Activated naive CD4-positive, alpha-beta T cell treated with anti-CD3 and anti-CD28 coated beads, Interleukin-2, amount 10 ng/mL, durations not matched to agents 7 days and 5 days (primary cell): Measurements from ENCODE around the gene PDGFRA.

Experiments
- CTCF ChIA-PET: fragments of 350-600 bp; sonication (Branson Sonifier 250); formaldehyde crosslinking; loops from one replicate; lab custom pipeline; 2021; ENCODE audit warnings: antibody characterized with exemption; lab: Charles Lee
- DNase-seq: peaks from one replicate; pipeline ENCODE4 v3.0.0-alpha.2; 2020
- H3K27ac Mint-ChIP-seq: one replicate; pipeline ENCODE4 v1.8.0; 2021; ENCODE audit warnings: mild to moderate bottlenecking, moderate library complexity, mixed read lengths
- H3K27me3 Mint-ChIP-seq: one replicate; pipeline ENCODE4 v1.8.0; 2021; ENCODE audit warnings: mild to moderate bottlenecking, mixed read lengths
- H3K36me3 Mint-ChIP-seq: one replicate; pipeline ENCODE4 v1.8.0; 2021; ENCODE audit warnings: mixed read lengths
- H3K4me1 Mint-ChIP-seq: one replicate; pipeline ENCODE4 v1.8.0; 2021; ENCODE audit warnings: mixed read lengths
- H3K4me3 Mint-ChIP-seq: one replicate; pipeline ENCODE4 v1.8.0; 2021; ENCODE audit warnings: mild to moderate bottlenecking, moderate library complexity, mixed read lengths
- H3K9me3 Mint-ChIP-seq: one replicate; pipeline ENCODE4 v1.8.0; 2021; ENCODE audit warnings: mixed read lengths

The PDGFRA gene

GRCh38 chr4:54217642-54218495 lies 11.2 kb upstream of the PDGFRA start:
- no peaks in the 10 kb centered on the region for H3K36me3 Mint-ChIP-seq
- H3K9me3 Mint-ChIP-seq: no peaks in the 10 kb centered on the region
- peaks cover 37% of the 10 kb centered on the region for H3K27me3 Mint-ChIP-seq
- no peak overlapping the region for H3K4me3 Mint-ChIP-seq
- no peak overlapping the region for H3K27ac Mint-ChIP-seq
- peaks cover 4% of the 10 kb centered on the region for H3K4me1 Mint-ChIP-seq
- CTCF ChIA-PET: interaction anchor here (0.6 to 9.4 kb wide), 6 partner anchors 16 to 1022 kb away, joined by 3 to 97 read pairs (median 9); no protein-coding TSS in a partner anchor
- DNase-seq: peak; percentile 64

GRCh38 chr4:54218736-54219135 lies 10.4 kb upstream of the PDGFRA start:
- H3K27me3 Mint-ChIP-seq: peaks cover 40% of the 10 kb centered on the region

GRCh38 chr4:54224996-54225597 lies 4.0 kb upstream of the PDGFRA start:
- Mint-ChIP-seq H3K9me3 (no peaks in the 10 kb centered on the region), H3K4me3 (no peak overlapping the region), H3K36me3 (peaks cover 2% of the 10 kb centered on the region), H3K27ac (no peak overlapping the region), H3K4me1 (peaks cover 29% of the 10 kb centered on the region), H3K27me3 (peaks cover 83% of the 10 kb centered on the region)
- DNase-seq: no peak
- CTCF ChIA-PET: interaction anchor here (1.0 to 3.7 kb wide), 3 partner anchors 9 to 295 kb away, joined by 3 to 11 read pairs (median 3); no protein-coding TSS in a partner anchor

More at GRCh38 chr4:54218736-54219135, 10.4 kb upstream of the PDGFRA start:
- DNase-seq: no peak
- H3K9me3 Mint-ChIP-seq: no peaks in the 10 kb centered on the region
- CTCF ChIA-PET: interaction anchor here (0.6 to 9.4 kb wide), 5 partner anchors 15 to 1023 kb away, joined by 3 to 97 read pairs (median 14); no protein-coding TSS in a partner anchor
- no peak overlapping the region for H3K27ac Mint-ChIP-seq
- H3K4me1 Mint-ChIP-seq: peaks cover 4% of the 10 kb centered on the region
- H3K4me3 Mint-ChIP-seq: no peak overlapping the region
- H3K36me3 Mint-ChIP-seq: no peaks in the 10 kb centered on the region

GRCh38 chr4:54225598-54226403 lies 3.3 kb upstream of the PDGFRA start:
- Mint-ChIP-seq H3K9me3 (no peaks in the 10 kb centered on the region), H3K36me3 (peaks cover 2% of the 10 kb centered on the region), H3K4me3 (peak overlapping the region; percentile 29), H3K4me1 (peaks cover 32% of the 10 kb centered on the region), H3K27ac (no peak overlapping the region), H3K27me3 (peaks cover 90% of the 10 kb centered on the region)
- DNase-seq: no peak
- CTCF ChIA-PET: interaction anchor here (0.8 to 3.7 kb wide), 5 partner anchors 8 to 320 kb away, joined by 3 to 11 read pairs (median 3); no protein-coding TSS in a partner anchor

GRCh38 chr4:54226404-54227255 lies 2.5 kb upstream of the PDGFRA start:
- Mint-ChIP-seq H3K27ac (peak overlapping the region; percentile 72), H3K4me3 (peak overlapping the region; percentile 29), H3K4me1 (peaks cover 32% of the 10 kb centered on the region), H3K9me3 (no peaks in the 10 kb centered on the region), H3K27me3 (peaks cover 97% of the 10 kb centered on the region), H3K36me3 (peaks cover 2% of the 10 kb centered on the region)
- CTCF ChIA-PET: interaction anchor here (0.8 to 3.7 kb wide), 4 partner anchors 7 to 321 kb away, joined by 3 to 11 read pairs (median 5); no protein-coding TSS in a partner anchor
- no peak for DNase-seq

GRCh38 chr4:54227256-54228055 lies 1.6 kb upstream of the PDGFRA start:
- no peaks in the 10 kb centered on the region for H3K9me3 Mint-ChIP-seq
- DNase-seq: no peak
- CTCF ChIA-PET: interaction anchor here (0.9 to 2.7 kb wide), 3 partner anchors 91 to 319 kb away, joined by 4 to 20 read pairs (median 4); no protein-coding TSS in a partner anchor
- peak overlapping the region; percentile 13 for H3K4me3 Mint-ChIP-seq
- peaks cover 36% of the 10 kb centered on the region for H3K4me1 Mint-ChIP-seq
- peaks cover 2% of the 10 kb centered on the region for H3K36me3 Mint-ChIP-seq
- H3K27me3 Mint-ChIP-seq: peaks cover 99% of the 10 kb centered on the region
- H3K27ac Mint-ChIP-seq: peak overlapping the region; percentile 72

- Mint-ChIP-seq H3K9me3 (no peaks in the 10 kb centered on the region), H3K4me1 (peaks cover 39% of the 10 kb centered on the region), H3K27ac (peak overlapping the region; percentile 52), H3K36me3 (peaks cover 2% of the 10 kb centered on the region), H3K4me3 (peak overlapping the region; percentile 15), H3K27me3 (peaks cover 99% of the 10 kb centered on the region)
- peak; percentile 50 for DNase-seq
- CTCF ChIA-PET: interaction anchor here (0.7 to 2.7 kb wide), 4 partner anchors 92 to 319 kb away, joined by 4 to 20 read pairs (median 4); no protein-coding TSS in a partner anchor
These were observed 1.0 kb upstream of the PDGFRA start for GRCh38 chr4:54228056-54228527.

- peaks cover 40% of the 10 kb centered on the region for H3K4me1 Mint-ChIP-seq
- no peak for DNase-seq
- H3K36me3 Mint-ChIP-seq: peaks cover 2% of the 10 kb centered on the region
- CTCF ChIA-PET: interaction anchor here (0.7 to 2.7 kb wide), 4 partner anchors 92 to 320 kb away, joined by 4 to 20 read pairs (median 4); no protein-coding TSS in a partner anchor
- no peak overlapping the region for H3K27ac Mint-ChIP-seq
- no peaks in the 10 kb centered on the region for H3K9me3 Mint-ChIP-seq
- no peak overlapping the region for H3K4me3 Mint-ChIP-seq
- H3K27me3 Mint-ChIP-seq: peaks cover 99% of the 10 kb centered on the region
These were observed 547 bp upstream of the PDGFRA start for GRCh38 chr4:54228546-54228945.

GRCh38 chr4:54229631-54230483 lies 764 bp downstream of the PDGFRA start:
- Mint-ChIP-seq H3K27me3 (peaks cover 100% of the 10 kb centered on the region), H3K4me3 (no peak overlapping the region), H3K27ac (peak overlapping the region; percentile 67), H3K9me3 (no peaks in the 10 kb centered on the region), H3K36me3 (peaks cover 2% of the 10 kb centered on the region), H3K4me1 (peaks cover 48% of the 10 kb centered on the region)
- no peak for DNase-seq
- CTCF ChIA-PET: interaction anchor here (0.8 to 5.3 kb wide), 3 partner anchors 131 to 322 kb away, joined by 4 to 63 read pairs (median 20); no protein-coding TSS in a partner anchor

GRCh38 chr4:54230484-54231418 lies 1.7 kb downstream of the PDGFRA start:
- H3K9me3 Mint-ChIP-seq: no peaks in the 10 kb centered on the region
- H3K4me1 Mint-ChIP-seq: peaks cover 48% of the 10 kb centered on the region
- no peak overlapping the region for H3K4me3 Mint-ChIP-seq
- CTCF ChIA-PET: interaction anchor here (5.3 kb wide), 1 partner anchor 323 kb away, joined by 63 read pairs; no protein-coding TSS in a partner anchor
- peak overlapping the region; percentile 64 for H3K27ac Mint-ChIP-seq
- peak; percentile 23 for DNase-seq
- peaks cover 2% of the 10 kb centered on the region for H3K36me3 Mint-ChIP-seq
- peaks cover 97% of the 10 kb centered on the region for H3K27me3 Mint-ChIP-seq
